HFF-Myc (cell line): ENCODE data around the gene RPH3AL.

Experiments
- DNase-seq: peaks from one replicate; pipeline ENCODE4 v3.0.0-alpha.2; 2011; ENCODE audit warnings: low read depth; ENCODE audit errors: extremely low read depth
- H3K4me3 ChIP-seq: replicated peaks from 2 replicates; pipeline ENCODE4 v1.5.1; 2011; ENCODE audit warnings: low read depth, mild to moderate bottlenecking, control low read depth, low read length
- TF ChIP-seq, protein P1 (sequence below): IDR thresholded peaks from 2 replicates; pipeline ENCODE4 v1.5.1; 2012; ENCODE audit warnings: mild to moderate bottlenecking, low read depth, low read length, control low read depth; ENCODE audit errors: missing control alignments

RPH3AL gene

DNA sequence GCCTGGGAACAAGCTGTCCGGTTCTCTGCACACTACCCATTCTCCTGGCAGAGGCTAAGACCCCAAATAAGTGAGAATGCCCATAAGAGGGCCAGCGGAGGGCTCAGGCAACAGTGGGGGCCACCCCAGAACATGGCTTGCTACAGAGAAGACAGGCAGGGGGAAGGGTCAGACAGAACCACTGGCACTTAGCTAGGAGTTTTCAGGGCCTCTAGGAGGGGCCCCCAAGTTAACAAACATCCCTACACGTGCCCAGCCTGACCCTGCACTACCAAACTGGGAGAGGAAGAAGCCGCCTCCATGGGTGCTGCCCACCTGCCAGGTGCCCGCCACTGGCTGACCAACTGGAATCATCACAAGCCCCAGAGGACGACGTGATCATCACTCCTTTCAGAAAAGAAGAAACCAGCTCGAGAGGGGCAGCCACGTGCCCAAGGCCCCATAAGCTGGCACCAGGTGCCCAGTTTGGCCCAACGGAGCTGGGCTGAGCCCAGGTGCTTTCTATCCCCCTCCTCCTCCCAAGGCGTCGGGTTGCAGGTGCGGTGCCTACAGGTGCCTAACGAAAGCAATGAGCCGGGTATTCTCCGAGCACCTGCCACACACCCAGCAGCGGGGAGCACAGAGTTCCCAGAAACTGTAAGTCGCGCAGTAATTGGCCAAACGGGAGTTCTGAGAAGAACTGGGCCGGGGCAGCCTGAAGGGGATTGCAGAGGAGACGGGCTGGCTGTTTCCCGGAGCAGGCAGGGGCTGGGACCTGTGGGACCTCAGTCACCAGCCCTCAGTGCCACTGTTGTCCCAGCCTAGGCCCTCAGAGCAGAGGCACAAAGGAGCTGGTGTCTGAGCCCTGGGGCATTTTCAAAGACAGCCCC lies 13.2 kb downstream of the RPH3AL start:
- TF ChIP-seq, protein P1, sequence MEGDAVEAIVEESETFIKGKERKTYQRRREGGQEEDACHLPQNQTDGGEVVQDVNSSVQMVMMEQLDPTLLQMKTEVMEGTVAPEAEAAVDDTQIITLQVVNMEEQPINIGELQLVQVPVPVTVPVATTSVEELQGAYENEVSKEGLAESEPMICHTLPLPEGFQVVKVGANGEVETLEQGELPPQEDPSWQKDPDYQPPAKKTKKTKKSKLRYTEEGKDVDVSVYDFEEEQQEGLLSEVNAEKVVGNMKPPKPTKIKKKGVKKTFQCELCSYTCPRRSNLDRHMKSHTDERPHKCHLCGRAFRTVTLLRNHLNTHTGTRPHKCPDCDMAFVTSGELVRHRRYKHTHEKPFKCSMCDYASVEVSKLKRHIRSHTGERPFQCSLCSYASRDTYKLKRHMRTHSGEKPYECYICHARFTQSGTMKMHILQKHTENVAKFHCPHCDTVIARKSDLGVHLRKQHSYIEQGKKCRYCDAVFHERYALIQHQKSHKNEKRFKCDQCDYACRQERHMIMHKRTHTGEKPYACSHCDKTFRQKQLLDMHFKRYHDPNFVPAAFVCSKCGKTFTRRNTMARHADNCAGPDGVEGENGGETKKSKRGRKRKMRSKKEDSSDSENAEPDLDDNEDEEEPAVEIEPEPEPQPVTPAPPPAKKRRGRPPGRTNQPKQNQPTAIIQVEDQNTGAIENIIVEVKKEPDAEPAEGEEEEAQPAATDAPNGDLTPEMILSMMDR = no peak
- no peak for DNase-seq
- H3K4me3 ChIP-seq = no peak overlapping the region

- TF ChIP-seq, protein P1 = no peak
- DNase-seq = no peak
- H3K4me3 ChIP-seq = no peak overlapping the region
These were observed 14.0 kb downstream of the RPH3AL start for GRCh38 chr17:338442-339192.

DNA sequence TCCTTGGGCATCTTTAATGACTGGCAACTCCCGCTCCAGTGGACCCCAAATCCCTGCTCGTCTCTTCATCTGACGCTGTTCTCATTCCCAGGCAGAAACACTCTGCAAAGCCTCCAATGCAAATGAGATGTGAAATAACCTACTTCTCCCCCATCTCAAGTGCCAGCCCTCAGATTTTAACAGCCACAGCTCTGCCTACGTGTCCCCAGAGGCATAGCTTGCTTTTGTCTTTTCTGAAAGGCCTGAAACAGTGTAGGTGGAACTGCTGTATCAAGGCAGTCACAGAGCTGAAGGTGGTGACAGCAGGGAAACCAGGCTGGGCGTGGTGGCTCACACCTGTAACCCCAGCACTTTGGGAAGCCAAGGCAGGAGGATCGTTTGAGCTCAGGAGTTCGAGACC lies 14.7 kb downstream of the RPH3AL start:
- TF ChIP-seq, protein P1 = no peak
- DNase-seq = no peak
- H3K4me3 ChIP-seq = no peak overlapping the region

- no peak overlapping the region for H3K4me3 ChIP-seq
- TF ChIP-seq, protein P1 = no peak
- no peak for DNase-seq
These were observed 15.2 kb downstream of the RPH3AL start for GRCh38 chr17:337453-337852.

DNA sequence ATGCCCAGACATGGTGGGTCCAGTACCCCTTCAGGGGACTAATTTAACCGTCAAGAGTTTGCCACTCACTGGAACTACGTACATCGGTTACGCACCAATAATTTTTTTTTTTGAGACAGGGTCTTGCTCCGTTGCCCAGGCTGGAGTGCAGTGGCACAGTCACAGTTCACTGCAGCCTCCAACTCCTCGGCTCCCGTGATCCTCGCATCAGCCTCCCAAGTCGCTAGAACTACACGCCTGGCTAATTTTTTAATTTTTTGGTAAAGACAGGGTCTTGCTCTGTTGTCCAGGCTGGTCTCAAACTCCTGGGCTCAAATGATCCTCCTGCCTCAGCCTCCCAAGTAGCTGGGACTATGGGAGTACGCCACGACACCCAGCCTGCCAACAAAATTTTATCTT lies 15.6 kb downstream of the RPH3AL start:
- TF ChIP-seq, protein P1 = no peak
- no peak for DNase-seq
- no peak overlapping the region for H3K4me3 ChIP-seq

DNA sequence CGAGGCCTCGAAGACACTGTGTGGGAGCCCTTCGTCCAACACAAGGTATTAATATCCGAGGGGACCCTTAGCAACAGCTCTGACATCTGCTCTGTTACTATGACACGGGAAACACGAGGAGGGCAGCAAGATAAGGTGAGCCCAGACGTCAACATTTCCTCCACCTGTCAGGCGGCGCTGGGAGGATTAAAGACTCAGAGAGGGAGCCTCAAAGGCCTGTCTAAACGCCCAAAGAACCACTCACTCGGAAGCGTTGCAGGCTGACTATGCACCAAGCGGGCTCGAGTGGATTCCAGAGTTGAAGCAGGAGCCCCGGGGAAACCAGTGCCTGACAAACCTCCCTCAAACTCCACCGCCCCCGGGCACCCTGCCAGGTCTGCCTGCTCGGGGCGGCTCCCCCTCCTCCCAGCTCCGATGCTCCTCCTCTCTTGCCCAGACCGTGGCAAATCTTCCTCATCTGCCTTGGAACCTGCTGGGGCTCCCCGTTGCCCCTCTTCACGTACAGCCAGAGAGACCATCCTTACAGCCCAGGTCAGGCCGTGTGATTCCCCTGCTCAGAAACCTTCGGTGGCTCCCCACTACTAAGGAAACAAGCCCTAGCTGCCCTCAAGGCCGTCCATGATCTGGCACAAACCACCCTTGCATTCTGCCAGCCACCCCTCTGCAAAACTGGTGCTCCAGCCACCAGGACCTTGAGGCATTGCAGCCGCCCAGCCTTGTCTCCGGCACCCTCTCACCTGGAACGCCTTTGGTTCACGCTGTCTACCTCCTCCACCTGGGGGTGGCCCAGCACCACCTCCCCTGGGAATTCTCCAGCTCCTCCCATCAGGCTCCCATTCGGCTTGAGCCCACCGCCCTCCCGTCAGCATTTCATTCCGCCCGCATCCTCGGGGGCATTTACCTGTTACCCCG lies 16.2 kb downstream of the RPH3AL start:
- no peak overlapping the region for H3K4me3 ChIP-seq
- no peak for DNase-seq
- TF ChIP-seq, protein P1 = no peak
